Left colon (tissue), 2 donors: ENCODE measurements around the gene R3HDM2. TPM values are rescaled to one million over a fixed set of nuclear protein-coding genes. Genes with fewer than 3 reads are reported as not detected.
A peak's percentile ranks its signal among the peaks of the same experiment; 100 is the strongest.

Experiments used
- ATAC-seq: fragments of 200-7000 bp; cut with Tn5 transposase; one replicate; pipeline ENCODE4 v1.9.1; 2020; ENCODE audit warnings: mild to moderate bottlenecking, moderate library complexity
- DNase-seq, 2 donors: peaks; one replicate each; pipeline ENCODE4 v3.0.0-alpha.2; 2020
- intact Hi-C, 2 donors: fragments of 100-400 bp; cut with DNase I in 1 of 2; cut with micrococcal nuclease in 1 of 2; formaldehyde crosslinking; loops; one replicate each; pipeline versions ENCODE4 v1.11.2 to v1.14.0; 2022; cut with DNase I, micrococcal nuclease
- total RNA-seq, 2 donors: library from RNA; stranded (reverse); fragmentation: NEBNext Ultra II Directional; extraction: Animal tissue kit (Norgen Biotek cat#: 25700); gene quantifications; one replicate each; pipeline ENCODE4 v1.2.1, GENCODE V29; 2021
- donor health status: DM: no; HTN: no; CAD: no.
- donor health status: DM: yes; HTN: yes; CAD: no.

The R3HDM2 gene
- total RNA-seq, 2 donors from 2014 or later = 62.5 to 62.8 TPM

- ATAC-seq (no peak), DNase-seq (no peak)
- intact Hi-C loops = no loop called here
These were observed 38.7 kb upstream of the R3HDM2 start for GRCh38 chr12:57469296-57470164.

DNA sequence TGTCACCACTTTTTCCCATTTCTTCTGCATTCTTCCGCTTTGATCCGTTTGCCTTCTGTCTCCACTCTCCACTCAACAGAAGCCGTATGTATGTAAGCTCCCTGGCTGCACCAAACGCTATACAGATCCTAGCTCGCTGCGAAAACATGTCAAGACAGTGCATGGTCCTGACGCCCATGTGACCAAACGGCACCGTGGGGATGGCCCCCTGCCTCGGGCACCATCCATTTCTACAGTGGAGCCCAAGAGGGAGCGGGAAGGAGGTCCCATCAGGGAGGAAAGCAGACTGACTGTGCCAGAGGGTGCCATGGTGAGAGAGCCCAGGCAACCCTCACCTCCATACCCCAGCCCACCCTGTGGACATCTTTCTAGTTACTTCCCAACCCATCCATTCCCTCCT lies 37.1 kb upstream of the R3HDM2 start:
- ATAC-seq (no peak), DNase-seq (no peak)
- intact Hi-C loops = no loop called here

GRCh38 chr12:57467212-57467874 lies 36.5 kb upstream of the R3HDM2 start:
- ATAC-seq (no peak), DNase-seq (no peak)
- intact Hi-C loops = no loop called here

DNA sequence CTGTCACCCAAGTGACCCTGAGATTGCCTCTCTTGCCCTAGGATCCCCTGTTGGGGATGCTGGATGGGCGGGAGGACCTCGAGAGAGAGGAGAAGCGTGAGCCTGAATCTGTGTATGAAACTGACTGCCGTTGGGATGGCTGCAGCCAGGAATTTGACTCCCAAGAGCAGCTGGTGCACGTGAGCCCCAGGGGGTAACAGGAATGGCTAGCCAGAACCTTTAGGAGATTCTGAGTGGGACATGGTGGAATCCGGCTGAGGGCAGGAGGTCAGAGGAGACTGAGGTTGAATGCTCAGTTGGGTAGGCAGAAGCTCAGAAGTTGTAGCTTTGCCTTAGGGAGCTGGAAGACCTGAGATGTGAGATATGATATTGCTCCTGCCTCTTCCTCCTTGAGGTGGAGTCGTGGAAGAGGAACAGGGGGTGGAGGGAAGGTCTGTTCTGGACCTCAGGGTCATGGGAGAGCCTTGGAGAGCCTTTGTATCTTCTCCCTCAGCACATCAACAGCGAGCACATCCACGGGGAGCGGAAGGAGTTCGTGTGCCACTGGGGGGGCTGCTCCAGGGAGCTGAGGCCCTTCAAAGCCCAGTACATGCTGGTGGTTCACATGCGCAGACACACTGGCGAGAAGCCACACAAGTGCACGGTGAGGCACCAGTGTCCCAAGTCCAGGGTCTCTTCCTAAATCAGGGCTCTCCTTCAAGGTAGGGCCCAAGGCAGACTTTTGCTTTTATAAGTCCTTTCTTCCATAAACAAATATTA lies 35.1 kb upstream of the R3HDM2 start:
- DNase-seq (no peak), ATAC-seq (no peak)
- intact Hi-C loops = no loop called here

DNA sequence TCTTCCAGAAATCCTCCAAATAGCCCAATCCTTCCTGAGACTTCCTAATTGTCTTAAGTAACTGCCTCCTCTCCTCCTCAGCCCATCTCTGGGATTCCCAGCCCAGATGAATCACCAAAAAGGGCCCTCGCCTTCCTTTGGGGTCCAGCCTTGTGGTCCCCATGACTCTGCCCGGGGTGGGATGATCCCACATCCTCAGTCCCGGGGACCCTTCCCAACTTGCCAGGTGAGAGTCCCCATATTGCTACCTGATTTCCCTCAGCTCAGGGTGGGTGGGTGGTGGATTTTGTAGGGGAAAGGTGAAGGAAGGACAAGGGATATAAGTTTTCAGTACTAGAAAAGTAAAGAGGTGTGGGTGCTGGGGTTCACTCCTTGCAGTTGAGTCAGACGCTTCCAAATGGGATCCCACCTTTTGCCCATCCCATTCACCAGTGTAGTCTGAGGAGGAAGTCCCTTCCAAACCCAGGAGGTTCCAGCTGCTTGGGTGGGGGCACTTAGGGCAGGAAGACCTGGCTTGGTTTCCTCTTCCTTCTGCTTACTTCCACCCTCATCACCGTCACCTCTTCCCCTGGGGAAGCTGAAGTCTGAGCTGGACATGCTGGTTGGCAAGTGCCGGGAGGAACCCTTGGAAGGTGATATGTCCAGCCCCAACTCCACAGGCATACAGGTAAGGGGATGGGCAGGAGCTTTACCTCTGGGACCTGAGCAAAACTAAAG lies 34.3 kb upstream of the R3HDM2 start:
- no peak for ATAC-seq
- intact Hi-C loops = no loop called here
- DNase-seq = no peak

DNA sequence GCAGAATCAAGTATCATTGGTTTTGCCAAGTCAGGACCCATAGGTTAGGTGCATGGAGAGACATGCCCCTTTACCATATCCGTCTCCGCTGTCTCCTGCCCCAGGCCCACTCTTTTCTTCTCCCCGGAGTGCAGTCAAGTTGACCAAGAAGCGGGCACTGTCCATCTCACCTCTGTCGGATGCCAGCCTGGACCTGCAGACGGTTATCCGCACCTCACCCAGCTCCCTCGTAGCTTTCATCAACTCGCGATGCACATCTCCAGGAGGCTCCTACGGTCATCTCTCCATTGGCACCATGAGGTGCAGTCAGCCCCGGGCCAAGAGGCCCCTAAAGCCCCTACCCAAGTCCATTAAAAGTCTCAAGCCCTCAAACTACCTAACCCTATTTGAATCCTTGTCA lies 33.7 kb upstream of the R3HDM2 start:
- no peak for DNase-seq
- no peak for ATAC-seq
- intact Hi-C loops = no loop called here

DNA sequence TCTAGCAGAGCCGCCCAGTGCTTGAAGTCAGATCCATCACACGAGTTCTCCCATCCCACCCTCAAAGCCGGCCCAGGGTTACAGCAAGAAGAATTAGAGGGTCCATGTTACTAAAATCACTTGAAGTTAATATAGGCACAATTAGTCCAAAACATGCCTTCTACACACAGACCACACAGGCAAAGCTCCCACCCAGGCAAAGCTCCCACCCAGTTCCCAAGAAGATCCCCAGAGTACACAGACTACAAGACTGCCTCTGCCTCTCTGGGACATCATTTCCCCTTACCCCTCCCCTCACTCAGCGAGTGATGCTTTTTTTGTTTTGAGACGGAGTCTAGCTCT lies 32.0 kb upstream of the R3HDM2 start:
- ATAC-seq (no peak), DNase-seq (no peak)
- intact Hi-C loops = no loop called here

DNA sequence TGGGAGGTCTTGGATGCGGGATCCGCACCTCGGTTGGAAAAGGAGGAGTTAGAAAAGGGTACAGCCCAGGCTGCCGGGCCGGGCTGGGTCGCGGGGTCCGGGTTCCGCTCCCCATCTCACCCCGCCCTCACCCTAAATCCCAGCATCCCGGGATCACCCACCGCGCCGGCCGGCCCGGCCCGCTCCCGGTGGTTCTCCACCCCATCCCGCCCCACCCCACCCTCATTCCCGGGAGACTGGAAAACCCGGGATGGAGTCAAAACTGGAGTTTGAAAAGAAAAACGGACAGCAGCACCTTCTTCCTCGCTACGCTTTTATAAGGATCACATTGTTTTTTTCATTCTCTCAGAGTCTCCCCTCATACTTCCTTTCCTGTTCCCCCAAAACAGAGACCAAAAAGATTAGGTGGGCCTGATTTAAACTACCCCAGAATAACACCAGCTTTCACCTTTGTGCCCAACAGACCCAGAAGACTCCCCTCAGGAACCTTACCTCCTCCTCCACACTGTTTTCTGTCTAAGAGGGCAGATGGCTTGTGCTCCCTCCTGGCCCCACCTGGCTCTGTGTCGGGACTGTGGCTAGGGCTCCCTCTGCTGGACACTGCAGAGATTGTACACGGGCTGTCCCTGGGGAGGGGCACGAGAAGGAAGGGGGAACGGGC lies 31.5 kb upstream of the R3HDM2 start:
- DNase-seq (peak; percentile 87), ATAC-seq (peak; percentile 73)
- intact Hi-C loops = no loop called here

- ATAC-seq (no peak), DNase-seq (no peak)
- intact Hi-C loops = no loop called here
These were observed 31.0 kb upstream of the R3HDM2 start for GRCh38 chr12:57461917-57462250.

- peak; percentile 73 to 75 for DNase-seq
- intact Hi-C loops = no loop called here
- peak; percentile 10 for ATAC-seq
These were observed 30.6 kb upstream of the R3HDM2 start for GRCh38 chr12:57461276-57461916.

DNA sequence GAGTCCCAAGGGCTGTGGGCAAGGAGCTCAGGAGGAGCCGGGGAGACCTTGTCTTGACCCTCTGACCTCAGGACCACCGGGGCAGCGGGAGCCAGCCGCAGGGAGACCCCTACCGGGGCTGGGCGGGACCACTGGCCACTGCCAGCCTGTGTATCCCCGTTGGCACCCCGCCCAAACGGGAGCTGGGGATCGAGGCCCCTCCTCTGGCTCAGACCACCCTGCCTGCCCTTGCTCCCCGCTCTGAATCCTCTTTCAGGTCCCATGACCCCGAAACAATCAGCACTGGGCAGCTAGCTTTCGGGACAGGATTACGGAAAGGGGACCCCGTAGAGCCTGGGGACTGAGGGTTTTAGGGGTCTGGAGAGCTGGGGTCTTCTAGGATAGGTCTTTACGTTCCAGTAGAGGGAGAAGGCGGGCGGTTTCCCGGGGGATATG lies 30.0 kb upstream of the R3HDM2 start:
- no peak for DNase-seq
- ATAC-seq = no peak

DNA sequence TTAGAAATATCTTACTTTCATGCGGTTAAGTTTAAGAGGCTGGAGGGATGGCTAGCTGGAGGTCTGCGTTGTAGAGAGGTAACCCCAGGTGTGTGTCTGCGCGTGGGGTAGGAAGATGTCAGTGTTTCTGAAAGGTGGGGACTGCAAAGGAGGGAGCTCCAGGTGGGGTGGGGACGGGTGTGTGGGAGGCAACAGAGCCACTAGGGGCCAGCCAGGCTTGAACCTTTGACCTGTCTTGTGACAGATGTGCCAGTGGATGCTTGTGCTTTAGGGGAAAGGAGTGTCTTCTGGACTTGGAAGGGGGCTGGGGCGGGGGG lies 29.6 kb upstream of the R3HDM2 start:
- ATAC-seq (no peak), DNase-seq (no peak)
- intact Hi-C loops = no loop called here

More for the DNA sequence above, 30.0 kb upstream of the R3HDM2 start:
- intact Hi-C loops = no loop called here

- DNase-seq (no peak), ATAC-seq (peak; percentile 0)
- intact Hi-C loops = no loop called here
These were observed 29.1 kb upstream of the R3HDM2 start, which contains the start of gene GLI1 for GRCh38 chr12:57459750-57460467. Gene GLI1 (plus strand): TSS chr12:57459785. CDS start chr12:57463692, 3,907 bp downstream.

GRCh38 chr12:57459055-57459749 lies 28.4 kb upstream of the R3HDM2 start:
- intact Hi-C loops = no loop called here

GRCh38 chr12:57458665-57459054 lies 27.8 kb upstream of the R3HDM2 start:
- no peak for ATAC-seq
- intact Hi-C loops = no loop called here
- DNase-seq = no peak

More at GRCh38 chr12:57459055-57459749, 28.4 kb upstream of the R3HDM2 start:
- DNase-seq (peak; percentile 91 to 95), ATAC-seq (peak; percentile 71)

- DNase-seq (no peak), ATAC-seq (no peak)
- intact Hi-C loops = no loop called here
These were observed 26.1 kb upstream of the R3HDM2 start for GRCh38 chr12:57456737-57457490.
